ENCODE data around the gene IKZF4.
"Not testable (repeated sequence)": the region's sequence is repeated elsewhere in the genome, so short reads cannot be mapped to it uniquely, and the experiment has no call there.

The IKZF4 gene

DNA sequence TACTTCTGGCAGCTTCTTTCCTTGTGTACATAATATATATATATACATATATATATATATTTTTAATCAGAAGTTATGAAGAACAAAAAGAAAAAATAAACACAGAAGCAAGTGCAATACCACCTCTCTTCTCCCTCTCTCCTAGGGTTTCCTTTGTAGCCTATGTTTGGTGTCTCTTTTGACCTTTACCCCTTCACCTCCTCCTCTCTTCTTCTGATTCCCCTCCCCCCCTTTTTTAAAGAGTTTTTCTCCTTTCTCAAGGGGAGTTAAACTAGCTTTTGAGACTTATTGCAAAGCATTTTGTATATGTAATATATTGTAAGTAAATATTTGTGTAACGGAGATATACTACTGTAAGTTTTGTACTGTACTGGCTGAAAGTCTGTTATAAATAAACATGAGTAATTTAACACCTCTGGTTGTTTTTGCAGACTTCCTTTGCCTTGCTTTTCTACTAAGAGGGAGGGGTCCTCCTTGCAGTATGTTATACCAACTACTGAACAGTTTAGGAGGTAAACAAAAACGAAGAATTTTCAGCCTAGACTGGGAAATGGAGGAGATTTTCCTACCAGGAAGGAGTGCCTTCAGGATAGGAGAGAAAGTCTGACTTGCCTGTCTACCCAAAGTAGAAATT is 17.3 kb downstream of the IKZF4 start:
- DNase-seq (ENCODE audit: low read depth in 1 of 2, low spot score in 1 of 2): no peak

DNA sequence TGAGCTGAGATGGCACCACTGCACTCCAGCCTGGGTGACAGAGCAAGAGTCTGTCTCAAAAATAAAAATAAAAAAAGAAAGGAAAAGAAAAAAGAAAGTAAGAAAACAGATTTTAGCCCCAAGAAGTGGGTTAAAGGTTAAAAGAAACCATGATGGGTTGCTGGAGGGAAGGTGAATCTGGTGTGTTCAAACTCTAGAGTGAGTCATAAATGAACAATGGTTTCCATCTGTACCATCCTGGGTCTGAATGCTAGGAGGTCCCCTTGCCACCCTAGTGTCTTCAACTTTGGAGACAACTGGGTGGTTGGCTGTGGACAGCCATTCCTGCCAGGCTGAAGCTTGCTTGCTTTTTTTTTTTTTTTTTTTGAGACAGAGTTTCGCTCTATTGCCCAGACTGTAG is 19.3 kb downstream of the IKZF4 start:
- DNase-seq (ENCODE audit: low read depth in 1 of 2, low spot score in 1 of 2): no peak

DNA sequence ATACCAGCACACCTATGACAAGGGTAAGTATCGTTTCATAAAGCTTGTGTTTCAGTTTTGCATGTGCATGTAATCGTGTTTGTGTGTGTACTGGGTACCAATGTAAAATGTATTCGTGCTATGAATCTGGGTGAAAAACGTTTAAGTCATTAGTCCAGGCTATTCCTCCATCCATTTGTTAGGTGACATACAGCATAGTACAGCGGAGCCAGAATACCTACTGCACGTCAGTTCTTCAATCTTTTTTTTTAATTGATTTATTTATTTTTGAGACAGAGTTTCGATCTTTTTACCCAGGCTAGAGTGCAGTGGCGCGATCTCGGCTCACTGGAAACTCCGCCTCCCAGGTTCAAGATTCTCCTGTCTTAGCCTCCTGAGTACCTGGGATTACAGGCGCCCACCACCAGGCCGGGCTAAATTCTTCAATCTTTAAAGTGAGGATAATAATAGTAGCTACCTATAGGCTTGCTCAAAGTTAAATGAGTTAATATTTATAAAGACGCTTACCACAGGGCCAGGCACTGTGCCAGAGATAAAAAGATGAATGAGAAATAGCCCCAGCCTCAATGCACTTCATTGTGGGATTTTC is 20.2 kb downstream of the IKZF4 start:
- DNase-seq (ENCODE audit: low read depth in 1 of 2, low spot score in 1 of 2): no peak

DNA sequence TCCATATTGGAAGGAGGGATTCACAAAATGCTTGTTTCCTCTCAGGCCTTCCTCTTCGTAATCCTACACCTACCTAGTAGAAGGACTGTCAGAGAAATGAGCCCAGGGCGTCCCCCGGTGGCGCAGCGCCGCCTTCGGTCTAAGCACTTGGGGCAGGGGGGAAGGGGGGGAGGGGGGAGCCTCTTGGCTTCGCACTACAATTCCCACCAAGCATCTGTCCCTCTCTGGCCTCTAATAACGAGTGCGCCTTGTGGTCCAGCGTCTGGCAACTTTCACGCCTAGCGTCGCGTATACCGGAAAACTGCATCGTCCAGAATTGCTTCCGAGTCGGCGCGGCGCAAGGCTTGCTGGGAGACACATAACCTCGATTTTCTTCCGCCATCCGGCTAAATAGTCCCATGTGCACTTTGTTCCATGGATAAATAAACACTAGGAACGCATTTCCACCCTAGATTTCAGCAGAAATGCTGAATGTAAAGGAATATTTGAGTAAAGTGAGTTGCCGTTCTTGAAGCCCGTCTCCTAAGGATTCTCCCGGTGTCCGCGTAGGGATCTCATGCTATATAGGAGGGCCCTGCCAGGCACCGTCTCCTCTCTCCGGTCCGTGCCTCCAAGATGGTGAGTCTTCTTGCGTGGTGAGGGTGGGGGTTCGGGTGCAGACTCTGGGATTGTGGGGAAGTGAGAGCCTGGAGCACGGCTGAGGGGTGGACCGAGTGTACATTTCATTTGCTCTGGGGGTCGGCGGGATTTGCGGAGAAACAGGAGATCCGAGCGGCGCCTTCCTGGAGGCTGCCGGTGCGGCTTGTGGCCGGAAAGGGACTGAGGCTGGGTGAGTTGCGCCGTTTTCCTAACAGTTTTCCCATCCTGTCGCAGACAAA is 20.9 kb downstream of the IKZF4 start, which contains the start of gene RPS26:
TSS of gene RPS26 (plus strand) at position 367 of the 878 bp plus-strand sequence. CDS start at position 616, 249 bp downstream.
- DNase-seq (ENCODE audit: low read depth in 1 of 2, low spot score in 1 of 2): peak; percentile 75 to 77

DNA sequence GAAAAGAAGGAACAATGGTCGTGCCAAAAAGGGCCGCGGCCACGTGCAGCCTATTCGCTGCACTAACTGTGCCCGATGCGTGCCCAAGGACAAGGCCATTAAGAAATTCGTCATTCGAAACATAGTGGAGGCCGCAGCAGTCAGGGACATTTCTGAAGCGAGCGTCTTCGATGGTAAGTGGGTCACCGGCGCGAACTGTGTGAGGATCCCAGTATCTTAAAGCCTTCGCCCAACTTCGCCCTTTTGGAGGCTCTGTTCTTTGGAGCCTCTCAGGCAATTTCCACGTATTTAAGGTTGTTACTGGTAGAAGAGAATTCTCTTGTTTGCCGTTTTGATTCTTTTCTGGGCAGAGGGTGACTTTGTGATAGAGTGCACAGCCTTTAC is 21.6 kb downstream of the IKZF4 start:
- DNase-seq (ENCODE audit: low read depth in 1 of 2, low spot score in 1 of 2): not testable (repeated sequence)

DNA sequence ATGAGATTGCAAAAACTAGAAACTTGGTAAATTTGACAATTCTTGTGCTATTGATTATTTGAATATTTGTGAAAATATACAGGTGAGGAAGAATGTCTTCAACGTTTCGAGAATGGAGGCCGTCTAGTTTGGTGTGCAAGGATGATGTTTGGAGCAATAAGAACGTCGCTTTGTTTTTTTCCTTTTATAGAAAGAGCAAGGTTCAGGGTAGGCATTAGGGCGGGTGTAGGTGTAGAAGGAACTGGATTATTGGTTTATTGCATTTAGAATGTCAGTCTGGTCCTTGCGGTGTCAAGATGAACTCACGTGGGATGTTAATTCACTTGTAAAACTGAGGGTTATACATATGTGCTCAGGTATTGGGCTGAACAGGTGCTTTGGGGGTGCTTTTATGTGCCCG is 22.0 kb downstream of the IKZF4 start:
- DNase-seq (ENCODE audit: low read depth in 1 of 2, low spot score in 1 of 2): no peak

DNA sequence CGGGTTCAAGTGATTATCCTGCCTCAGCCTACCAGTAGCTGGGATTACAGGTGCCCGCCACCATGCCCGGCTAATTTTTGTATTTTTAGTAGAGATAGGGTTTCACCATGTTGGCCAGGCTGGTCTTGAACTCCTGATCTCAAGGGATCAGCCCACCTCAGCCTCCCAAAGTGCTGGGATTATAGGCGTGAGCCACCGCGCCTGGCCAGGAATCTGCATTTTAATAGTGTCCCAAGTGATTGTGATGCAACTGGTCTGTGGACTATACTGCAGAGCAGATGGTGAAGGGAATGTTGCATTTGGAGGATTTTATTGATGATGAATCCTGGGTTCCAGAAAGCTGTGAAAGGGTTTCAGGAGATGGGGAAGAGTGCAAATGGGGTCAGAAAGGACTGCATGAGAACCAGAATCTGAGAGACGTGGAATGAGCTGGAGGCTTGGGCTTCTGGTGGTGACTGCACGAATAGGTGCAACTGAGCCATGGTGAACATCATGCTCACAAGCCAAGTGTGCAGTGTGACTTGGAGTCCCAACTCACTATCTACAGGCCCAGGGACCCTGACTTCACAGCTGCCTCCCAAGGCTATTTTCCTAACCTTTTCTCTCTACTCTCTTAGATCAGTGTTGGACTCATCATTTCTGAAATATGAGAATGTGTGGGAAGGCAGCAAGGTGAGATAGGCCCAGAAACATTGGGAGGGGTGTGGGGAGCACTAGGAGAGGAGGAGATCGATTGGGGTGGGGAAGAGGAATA is 25.4 kb downstream of the IKZF4 start:
- DNase-seq (ENCODE audit: low read depth in 1 of 2, low spot score in 1 of 2): no peak

DNA sequence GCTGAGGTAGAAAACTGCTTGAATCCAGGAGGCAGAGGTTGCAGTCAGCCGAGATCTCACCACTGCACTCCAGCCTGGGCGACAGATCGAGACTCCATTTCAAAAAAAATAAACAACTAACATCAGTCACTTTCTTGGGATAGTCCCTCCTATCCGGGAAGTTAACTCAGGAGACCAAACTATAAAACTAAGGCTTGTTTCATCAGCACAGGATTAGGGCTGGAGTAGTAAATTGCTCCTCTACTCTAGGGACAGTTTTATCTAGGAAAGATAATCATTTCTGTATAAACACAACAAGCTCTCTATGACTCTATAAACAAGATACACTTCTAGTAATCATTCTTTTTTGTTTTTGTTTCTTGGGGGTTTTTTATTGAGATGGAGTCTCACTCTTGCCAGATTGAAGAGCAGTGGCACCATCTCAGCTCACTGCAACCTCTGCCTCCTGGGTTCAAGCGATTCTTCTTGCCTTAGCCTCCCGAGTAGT is 32.6 kb downstream of the IKZF4 start:
- no peak for DNase-seq (ENCODE audit: low read depth in 1 of 2, low spot score in 1 of 2)

DNA sequence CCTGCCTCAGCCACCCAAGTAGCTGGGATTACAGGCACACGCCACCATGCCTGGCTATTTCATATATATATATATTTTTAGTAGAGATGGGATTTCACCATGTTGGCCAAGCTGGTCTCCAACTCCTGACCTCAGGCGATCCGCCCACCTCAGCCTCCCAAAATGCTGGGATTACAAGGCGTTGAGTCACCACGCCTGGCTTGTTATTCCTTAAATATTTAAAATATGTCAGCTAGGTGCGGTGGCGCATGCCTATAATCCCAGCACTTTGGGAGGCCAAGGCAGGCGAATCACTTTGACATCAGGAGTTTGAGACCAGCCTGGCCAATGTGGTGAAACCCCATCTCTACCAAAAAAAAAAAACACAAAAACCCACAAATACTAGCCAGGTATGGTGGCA is 39.1 kb downstream of the IKZF4 start:
- not testable (repeated sequence) for DNase-seq (ENCODE audit: low read depth in 1 of 2, low spot score in 1 of 2)

DNA sequence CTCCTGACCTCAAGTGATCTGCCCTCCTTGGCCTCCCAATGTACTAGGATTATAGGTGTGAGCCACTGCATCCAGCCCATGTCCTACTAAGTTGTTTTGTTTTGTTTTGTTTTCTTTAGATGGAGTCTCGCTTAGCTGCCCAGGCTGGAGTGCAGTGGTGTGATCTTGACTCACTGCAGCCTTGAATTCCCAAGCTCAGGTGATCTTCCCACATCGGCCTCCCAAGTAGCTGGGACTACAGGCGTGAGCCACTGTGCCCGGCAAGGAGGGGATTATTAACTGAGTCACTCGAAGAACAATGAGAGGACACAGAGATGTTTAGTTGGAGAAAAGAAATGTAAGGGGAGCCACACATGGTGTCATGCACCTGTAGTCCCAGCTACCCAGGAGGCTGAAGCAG is 41.1 kb downstream of the IKZF4 start:
- no peak for DNase-seq (ENCODE audit: low read depth in 1 of 2, low spot score in 1 of 2)

DNA sequence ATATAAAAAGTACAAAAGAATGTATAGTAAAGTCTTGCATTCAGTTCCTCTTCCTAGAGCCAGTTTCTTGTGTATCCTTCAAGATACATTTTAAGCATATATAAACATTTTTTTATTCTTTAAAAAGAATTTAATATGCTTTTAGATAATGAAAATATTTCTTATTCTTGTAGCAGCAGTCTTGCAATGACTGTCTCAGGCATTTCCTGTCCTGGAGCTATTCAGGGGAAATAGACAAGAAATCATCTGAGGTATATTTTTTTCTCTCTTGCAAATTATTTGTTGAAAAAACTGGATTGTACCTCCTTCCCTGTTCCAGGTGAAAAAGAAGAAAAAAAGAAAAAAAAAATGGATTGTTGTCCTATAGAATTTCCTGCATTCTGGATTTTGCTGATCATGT is 42.2 kb downstream of the IKZF4 start:
- no peak for DNase-seq (ENCODE audit: low read depth in 1 of 2, low spot score in 1 of 2)

DNA sequence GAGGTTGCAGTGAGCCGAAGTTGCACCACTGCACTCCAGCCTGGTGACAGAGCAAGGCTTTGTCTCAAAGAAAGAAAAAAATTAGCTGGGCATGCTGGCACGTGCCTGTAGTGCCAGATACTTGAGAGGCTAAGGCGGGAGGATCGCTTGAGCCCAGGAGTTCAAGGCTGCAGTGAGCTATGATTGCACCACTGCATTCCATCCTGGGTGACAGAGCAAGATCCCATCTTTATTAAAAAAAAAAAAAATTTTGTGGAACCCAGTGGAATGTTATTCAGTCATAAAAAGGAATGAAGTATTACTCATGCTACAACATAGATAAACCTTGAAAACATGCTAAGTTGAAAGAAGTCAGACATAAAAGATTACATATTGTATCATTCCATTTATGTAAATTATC is 50.8 kb downstream of the IKZF4 start:
- DNase-seq (ENCODE audit: low read depth in 1 of 2, low spot score in 1 of 2): no peak

DNA sequence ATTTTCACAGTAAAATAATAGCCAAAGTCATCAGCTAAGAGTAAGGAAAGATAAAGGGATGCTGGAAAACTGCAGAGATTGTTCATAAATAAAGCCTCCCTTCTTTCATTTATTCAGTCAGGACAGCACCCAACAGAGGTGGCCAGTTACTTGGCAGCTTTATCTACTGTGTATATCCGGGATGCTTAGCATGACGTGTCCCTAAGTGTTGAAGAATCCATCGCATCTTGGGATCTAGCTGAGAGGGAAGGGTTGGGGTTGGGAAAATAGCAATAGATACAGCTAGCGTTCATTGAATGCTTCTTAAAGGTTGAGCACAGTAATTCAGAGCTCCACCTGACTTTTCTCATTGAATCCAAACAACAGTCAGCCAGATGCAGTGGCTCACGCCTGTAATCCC is 53.6 kb downstream of the IKZF4 start:
- DNase-seq (ENCODE audit: low read depth in 1 of 2, low spot score in 1 of 2): no peak

DNA sequence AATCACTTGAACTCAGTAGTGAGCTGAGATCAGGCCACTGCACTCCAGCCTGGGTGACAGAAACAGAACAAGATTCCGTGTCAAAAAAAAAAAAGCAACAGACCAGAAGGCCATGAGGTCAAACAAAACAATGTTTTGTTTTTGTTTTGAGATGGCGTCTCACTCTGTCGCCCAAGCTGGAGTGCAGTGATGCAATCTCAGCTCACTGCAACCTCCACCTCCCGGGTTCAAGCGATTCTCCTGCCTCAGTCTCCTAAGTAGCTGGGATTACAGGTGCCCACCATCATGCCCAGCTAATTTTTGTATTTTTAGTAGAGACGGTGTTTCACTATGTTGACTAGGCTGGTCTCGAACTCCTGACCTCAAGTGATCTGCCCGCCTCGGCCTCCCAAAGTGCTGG is 57.1 kb downstream of the IKZF4 start:
- DNase-seq (ENCODE audit: low read depth in 1 of 2, low spot score in 1 of 2): not testable (repeated sequence)

DNA sequence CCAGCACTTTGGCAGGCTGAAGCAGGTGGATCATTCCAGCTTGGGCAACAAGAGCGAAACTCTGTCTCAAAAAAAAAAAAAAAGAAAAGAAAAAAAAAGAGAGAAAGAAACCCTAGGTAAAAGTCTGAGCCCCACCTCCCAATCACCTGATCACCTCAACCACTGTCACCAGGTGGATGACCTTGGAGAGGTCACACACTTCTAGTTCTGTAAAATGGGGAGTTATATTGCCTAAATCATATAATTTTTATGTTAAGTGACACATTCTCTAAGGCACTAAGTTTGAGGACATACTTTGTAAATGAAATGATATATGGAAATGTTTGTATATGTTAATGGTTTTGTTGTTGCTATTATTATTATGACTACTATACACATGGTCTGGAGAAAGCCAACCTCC is 57.6 kb downstream of the IKZF4 start:
- DNase-seq (ENCODE audit: low read depth in 1 of 2, low spot score in 1 of 2): no peak

DNA sequence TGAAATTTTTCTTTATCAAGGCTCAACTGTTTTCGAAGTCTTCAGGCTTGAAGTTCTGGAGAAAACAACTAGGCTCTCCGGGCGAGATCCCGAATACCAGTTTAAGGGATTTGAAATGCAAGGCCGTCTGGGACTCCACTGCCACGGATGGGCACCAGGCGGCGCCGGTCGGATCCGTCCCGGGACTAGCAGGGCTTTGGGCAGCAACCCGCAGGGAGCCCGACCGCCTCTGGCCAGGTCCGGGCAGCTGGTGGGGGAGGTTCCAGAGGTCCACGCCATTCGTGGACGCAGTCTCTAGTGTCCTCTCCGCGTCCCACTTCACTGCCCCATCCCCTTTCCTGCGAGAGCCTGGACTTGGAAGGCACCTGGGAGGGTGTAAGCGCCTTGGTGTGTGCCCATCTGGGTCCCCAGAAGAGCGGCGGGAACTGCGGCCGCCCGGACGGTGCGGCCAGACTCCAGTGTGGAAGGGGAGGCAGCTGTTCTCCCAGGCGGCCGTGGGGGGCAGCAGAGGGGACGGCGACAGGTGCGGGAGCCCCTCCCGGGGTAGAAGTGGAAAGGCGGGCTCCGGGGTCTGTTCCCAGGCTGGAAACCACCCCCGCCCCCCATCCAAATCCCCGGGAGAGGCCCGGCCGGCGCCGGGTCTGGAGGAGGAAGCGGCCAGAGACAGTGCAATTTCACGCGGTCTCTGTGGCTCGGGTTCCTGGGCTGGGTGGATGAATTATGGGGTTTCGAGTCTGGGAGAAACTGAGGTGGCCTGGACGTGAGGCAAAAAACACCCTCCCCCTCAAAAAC is 58.3 kb downstream of the IKZF4 start:
- DNase-seq (ENCODE audit: low read depth in 1 of 2, low spot score in 1 of 2): peak; percentile 15 to 27

DNA sequence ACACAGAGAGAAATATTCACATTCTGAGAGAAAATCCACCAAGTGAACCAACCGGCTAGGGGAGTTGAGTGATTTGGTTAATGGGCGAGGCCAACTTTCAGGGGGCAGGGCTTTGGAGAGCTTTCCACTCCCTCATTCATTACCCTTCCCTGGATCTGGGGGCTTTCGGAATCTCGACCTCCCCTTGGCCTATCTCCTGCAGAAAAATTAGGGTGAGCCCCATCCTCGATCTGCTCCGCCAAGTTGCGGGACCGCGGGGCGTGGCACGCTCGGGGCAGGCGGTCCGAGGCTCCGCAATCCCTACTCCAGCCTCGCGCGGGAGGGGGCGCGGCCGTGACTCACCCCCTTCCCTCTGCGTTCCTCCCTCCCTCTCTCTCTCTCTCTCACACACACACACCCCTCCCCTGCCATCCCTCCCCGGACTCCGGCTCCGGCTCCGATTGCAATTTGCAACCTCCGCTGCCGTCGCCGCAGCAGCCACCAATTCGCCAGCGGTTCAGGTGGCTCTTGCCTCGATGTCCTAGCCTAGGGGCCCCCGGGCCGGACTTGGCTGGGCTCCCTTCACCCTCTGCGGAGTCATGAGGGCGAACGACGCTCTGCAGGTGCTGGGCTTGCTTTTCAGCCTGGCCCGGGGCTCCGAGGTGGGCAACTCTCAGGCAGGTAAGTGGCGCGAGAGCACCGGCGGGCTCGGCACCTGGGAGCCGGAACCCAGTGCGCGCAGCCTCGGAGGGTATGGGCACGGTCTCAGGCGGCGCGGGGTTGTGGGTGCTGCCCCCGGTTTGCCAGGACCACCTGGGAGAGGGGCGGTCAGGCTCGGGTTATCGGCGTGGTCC is 59.1 kb downstream of the IKZF4 start, which contains the start of gene ERBB3:
TSS of gene ERBB3 (plus strand) at position 443 of the 833 bp plus-strand sequence. CDS start at position 579, 136 bp downstream.
- DNase-seq (ENCODE audit: low read depth in 1 of 2, low spot score in 1 of 2): peak; percentile 29 to 55

DNA sequence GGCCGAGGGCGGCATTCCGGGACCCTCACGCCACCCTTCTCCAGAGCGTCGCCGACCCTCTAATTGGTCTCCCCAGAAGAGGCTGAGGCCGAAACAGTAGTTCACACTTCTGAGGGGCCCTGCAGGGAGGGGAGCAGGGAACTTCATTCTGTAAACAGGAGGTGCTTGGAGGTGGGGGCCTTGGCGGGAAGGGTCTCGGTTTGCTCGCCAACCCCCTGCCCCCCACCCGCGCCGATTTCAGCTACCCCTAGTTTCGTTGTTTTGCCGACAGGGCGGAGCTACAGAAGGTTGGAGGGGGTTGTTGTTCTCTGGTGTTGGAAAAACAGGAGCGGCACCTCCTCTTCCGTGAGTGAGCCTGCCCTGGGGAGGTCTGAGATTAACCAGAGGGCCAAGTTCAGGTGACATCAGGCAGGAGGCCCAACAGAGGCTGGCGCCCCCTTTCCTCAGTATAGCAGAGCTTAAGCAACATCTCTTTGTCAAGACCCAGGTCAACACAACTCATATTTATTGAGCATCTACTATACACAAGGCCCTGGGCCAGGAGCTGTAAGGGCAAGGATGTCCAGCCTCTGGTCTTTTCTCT is 59.8 kb downstream of the IKZF4 start:
- no peak for DNase-seq (ENCODE audit: low read depth in 1 of 2, low spot score in 1 of 2)
